ENCODE results near the gene MRPL36.
"Not testable (repeated sequence)": the region's sequence is repeated elsewhere in the genome, so short reads cannot be mapped to it uniquely, and the experiment has no call there.

Gene MRPL36

DNA sequence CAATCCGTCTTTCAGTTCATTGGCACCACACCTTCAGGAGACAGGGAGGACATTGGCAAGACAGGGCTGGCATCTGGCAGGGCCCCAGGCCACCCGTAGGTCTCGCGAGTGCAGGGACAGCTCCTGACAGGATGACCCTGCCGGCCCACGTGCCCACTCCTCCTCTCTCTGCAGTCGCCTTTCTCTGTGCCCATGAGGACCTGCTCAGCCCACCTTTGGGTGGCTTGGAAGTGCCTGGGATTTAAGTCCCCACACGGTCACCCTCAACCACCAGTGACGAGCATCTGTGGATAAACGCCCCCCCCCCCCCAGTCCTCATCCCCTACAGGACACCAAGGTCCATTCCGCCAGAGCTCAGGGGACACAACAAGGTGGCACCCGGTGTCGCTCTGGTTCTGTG lies 4.1 kb downstream of the MRPL36 start:
- DNase-seq, result no peak

DNA sequence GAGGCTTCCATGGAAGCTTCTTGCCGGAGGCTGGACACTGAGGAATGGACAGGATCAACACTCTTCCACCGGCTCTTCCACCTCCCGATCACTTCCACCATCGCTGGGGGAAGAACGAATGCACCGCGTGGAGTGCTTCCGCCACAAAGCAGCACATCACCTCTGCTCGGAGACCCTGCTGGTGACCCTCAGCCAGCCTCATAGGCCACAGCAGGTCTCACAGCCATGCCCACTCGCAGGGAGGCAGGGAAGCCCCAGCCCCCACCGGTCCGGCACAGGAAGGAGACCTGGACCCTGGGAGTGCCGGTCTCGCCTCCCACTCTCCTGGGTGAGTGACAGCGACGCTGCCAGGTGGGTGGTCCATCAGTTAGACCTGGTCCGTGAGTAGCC lies 4.7 kb downstream of the MRPL36 start:
- no peak for DNase-seq

DNA sequence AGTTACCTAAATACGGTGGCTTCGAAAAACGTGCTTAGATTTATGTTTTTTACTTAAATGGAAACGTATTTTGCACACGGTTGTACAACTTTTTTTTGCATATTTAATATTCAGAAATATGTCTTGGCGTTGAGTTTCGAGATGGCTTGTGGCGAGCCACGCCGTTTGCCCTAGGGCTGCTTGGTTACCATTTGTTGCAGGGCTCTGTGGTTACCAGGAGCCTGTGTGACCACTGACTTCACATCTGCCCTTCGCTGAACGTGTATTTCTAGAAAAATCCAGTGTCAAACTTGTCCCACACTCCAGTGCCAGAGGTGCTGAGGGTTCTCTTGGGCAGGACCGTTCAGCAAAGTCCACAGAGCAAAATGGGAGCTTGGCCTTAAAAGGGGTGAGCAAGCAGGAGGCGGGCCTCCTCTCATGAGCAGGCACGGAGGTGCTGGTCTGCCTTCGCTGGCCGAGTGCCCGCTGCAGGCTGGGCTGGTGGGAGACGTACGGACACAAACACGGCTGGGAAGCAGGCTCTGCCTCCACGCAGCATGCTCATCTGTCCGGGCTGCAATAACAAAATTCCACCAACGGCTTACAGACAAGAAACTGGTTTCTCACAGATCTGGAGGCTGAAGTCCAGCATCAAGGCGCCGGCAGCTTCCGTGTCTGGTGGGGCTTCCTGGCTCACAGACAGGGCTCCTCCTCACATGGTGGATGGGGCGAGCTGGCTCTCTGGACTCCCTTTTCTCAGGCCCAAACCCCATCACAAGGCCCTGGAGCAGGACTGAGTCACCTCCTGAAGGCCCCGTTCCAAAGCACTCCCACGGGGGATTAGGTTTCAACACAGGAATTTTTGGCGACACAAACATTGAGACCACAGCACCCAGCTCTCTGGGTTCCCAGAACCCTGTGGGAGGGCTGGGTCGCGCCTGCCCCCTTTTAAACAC lies 5.4 kb downstream of the MRPL36 start:
- DNase-seq, result no peak

DNA sequence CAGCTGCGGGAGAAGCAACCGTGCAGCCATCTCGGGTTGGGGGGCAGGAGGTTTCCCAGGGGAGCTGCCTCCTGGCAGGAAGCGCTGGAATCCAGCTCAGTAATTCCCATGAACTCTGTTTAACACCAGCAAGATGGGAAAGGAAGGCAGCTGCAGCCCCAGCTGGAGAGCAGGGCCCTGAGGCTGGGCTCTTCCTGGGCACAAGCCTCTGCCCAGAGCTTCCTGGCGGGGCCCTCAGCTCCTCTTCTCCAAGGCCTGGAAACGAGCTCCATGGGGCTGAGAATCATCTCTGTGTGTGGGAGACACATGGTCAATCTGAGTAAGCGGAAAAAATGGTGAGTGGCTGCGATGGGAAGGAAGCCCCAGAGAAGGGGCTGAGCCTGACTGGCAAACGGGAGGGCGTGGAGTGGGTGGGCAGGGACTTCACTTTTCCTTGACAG lies 6.3 kb downstream of the MRPL36 start:
- no peak for DNase-seq

- no peak for DNase-seq
Observed at GRCh38 chr5:1792842-1793266, 6.8 kb downstream of the MRPL36 start.

- no peak for DNase-seq
Observed at GRCh38 chr5:1791176-1791575, 8.5 kb downstream of the MRPL36 start.

DNA sequence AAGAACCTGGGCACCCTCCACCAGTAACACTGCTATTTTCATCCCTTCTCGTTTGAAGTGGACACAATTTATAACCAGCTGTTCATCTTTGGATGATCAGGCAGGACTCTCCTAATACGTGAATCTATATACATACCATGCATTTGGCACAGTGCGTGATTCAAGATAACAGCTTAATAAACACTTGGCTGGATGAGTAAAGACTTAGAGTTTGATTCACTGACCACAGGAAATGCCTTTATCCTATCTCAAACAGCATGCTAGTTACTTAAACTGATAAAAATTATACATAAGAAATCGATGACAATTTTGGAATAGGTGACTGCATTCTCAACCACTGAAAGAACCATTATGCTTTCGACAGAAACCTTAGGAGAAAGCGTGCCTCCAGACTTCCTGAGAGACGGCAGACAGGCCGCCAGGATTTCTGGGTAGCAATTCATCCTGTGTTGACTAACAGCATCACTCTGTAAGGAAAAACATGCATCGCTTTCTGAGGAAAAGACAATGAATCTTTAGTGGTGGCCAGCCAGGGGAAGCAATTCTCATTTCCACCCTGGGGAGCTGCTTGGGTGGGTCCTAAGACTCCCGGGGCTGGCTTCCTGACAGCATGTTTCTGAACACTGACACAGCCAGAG lies 9.7 kb downstream of the MRPL36 start:
- no peak for DNase-seq

DNA sequence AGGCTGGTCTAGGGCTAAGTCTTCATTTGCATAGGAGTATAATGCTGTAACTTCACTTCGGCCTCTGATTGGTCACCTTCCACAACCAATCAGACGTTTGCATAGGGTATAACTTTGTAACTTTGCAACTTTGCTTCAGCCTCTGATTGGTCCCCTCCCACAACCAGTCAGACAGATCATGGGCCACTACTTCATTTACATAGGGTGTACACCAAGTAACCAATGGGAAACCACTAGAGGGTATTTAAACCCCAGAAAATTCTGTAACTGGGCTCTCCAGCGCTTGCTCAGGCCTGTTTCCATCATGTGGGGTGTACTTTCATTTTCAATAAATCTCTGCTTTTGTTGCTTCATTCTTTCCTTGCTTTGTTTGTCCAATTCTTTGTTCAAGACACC lies 10.2 kb downstream of the MRPL36 start:
- not testable (repeated sequence) for DNase-seq

DNA sequence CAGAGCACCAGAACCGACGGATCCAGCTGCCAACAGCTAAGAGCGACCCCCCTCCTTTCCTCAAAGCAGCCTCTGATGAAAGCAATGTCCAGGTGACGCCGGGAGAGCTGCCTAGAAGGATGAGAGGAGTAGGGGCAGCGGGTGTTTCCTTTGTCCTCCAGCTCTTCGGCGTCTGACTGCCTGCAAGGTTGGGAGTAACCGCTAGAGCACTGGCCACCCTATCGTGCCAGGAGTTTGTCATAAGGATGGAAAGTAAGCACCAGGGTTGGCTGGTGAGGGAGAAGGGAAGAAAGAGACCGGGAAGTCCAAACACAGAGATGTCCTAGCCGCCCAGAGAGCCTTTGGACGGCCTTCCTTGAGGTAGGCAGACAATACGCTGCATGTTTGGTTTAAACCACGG lies 10.8 kb downstream of the MRPL36 start:
- no peak for DNase-seq

GRCh38 chr5:1788200-1788599 lies 11.4 kb downstream of the MRPL36 start:
- DNase-seq, result no peak

DNA sequence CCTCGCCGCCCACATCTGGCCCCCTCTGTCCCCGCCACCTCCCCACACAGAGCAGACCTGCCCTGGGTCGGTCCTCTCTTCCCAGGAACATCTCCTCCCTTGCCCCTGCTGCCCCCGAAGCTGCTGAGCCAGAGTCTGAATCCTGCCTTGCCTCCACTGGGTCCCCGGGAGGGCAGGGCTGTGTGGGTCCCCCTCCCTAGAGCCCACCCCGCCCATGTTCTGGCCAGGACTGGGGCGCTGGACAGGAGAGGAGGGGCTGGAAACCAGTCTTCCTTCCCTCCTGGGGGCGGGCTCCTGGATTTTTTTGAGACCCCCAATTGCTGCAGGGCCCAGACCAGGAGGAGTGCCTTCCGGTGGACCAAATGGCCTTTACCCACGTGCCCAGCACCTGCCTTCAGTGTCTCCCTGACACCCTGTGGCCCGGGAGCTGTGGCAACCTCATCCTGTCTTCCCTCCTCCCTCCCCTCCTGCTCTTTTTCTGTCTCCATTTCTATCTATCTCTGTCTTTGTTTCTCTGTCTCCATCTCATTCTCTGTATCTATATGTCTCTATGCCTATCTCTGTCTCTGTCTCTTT lies 12.1 kb downstream of the MRPL36 start:
- no peak for DNase-seq

- DNase-seq, result no peak
Observed at GRCh38 chr5:1786621-1787471, 12.8 kb downstream of the MRPL36 start.

DNA sequence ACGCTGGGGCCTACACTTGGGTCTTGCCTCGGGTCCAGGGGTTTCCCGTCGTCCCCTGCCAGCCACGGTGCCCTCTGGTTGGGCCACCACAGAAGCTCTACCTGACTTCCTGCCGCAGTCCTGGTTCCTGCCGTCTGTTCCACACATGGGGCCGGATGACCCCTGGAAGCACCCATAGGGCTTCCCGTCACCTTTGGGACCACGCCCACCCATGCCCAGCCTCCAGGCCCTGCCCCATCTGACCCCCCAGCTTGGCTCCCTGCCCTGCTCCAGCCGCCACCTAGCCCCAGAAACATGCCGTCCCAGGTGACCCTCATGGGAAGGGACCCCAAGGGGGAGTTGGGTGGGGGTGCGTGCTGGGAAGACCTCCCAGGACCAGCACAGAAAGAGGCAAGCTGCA lies 13.7 kb downstream of the MRPL36 start:
- no peak for DNase-seq

- no peak for DNase-seq
Observed at GRCh38 chr5:1785062-1785461, 14.6 kb downstream of the MRPL36 start.

DNA sequence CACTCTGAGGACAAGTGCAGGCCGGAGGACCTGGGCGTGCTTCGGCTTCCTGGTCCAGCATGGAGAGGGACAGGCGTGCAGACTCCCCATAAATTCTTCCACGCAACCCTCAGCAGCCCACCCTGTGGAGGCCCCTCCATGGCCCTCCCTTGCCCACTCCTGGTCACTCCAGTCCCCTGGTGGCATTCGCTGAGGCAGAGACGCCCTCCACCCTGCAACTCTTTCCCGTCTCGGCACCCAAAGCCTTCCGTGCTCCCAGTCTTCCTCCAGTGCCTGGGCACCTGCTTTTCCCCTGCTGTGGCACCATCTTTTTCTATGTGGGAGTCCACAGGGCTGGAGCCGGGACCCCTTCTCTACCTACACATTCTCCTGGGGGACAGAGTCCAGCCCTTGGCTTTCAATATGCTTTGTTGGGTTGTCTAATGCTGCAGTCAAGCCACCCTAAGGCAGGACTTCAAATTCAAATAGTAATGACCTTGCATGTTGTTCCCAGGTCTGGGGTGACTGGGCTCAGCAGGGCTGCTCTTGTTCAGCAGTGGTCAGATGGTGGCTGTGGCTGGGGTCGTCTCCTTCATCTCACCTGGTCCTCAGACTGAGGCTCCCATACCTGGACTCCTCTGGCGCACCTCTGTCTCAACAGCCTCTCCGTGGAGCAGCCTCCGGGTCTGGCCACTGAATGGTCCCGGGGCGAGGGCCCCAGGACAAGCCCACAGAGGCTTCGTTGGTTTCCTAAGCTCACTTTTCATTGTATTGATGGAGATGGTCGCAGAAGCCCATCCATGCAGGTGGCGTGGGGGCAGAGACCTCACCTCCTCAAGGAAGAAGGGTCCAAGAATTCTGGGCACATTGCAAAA lies 15.2 kb downstream of the MRPL36 start:
- DNase-seq, result no peak

- no peak for DNase-seq
Observed at GRCh38 chr5:1783216-1783554, 16.5 kb downstream of the MRPL36 start.

DNA sequence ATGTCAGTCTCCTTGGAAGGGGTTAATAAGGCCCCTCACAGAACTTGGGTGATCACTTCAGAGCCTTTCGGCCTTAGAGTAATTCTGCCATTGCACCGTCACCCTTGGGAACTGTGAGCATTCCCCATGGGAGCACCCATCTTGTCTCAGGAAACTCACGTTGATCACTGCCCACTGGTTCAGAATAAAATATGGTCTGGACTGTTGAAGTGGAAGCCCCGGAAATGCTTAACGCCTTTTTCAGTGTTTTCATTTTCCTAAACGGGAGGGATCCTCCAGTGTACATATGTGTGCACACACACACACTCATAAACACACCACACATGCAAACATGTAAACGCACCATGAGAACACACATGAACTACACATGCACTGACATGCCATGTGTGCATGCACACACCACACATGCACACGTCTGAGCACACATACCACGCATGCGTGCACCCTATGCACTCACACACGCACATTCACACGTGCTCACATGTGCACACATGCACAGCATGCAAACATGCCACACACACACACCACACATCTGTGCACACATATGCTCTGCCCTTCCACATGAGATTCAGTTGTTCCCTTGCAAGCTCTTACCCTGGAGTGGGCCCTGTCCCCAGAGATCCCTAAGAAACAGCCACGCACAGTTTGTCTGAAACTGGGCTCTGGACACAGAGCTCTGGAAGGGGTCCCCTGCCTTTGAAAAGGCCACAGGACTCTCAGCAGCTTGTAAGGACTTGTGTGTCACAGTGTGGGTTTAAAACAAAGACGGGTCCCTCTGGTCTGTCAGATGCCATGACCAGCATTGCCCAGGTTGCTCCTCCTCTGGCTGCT lies 17.0 kb downstream of the MRPL36 start:
- no peak for DNase-seq

- DNase-seq, result no peak
Observed at GRCh38 chr5:1781726-1782384, 17.8 kb downstream of the MRPL36 start.

DNA sequence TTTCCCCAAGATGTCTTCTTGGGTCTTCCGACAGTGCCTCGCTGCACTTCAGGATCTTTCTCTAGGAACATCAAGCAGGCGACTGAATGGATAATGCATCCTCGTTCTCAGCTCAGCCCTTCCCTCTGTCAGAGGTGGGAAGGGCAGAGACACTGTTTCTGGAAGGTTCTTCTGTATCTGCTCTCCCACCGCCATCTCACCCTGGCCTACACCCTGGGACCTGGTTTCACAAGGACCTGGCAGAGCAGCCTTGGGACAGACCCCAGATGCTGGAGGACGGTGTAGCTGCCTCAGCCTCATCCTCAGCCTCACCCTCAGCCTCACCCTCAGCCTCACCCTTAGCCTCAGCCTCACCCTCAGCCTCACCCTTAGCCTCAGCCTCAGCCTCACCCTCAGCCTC lies 18.5 kb downstream of the MRPL36 start:
- DNase-seq, result no peak

DNA sequence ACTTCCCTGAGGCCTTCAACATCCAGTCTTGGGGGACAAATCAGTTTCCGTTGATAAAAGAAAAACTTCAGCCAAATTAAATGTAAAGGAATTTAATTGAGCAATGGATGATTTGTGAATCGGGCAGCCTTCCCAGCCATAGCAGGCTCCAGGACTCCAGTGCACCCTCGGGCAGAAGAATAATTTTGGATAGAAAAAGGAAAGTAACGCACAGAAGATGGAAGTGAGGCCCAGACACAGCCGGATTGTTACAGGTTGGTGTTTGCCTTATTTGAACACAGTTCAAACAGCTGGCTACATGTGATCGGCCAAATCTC lies 19.1 kb downstream of the MRPL36 start:
- no peak for DNase-seq
